ENCODE measurements around the gene CORO2B. TPM values are rescaled to one million over a fixed set of nuclear protein-coding genes. Genes with fewer than 3 reads are reported as not detected.

CORO2B gene
- total RNA-seq, 1 experiment from 2014 or later: 20.3 TPM

DNA sequence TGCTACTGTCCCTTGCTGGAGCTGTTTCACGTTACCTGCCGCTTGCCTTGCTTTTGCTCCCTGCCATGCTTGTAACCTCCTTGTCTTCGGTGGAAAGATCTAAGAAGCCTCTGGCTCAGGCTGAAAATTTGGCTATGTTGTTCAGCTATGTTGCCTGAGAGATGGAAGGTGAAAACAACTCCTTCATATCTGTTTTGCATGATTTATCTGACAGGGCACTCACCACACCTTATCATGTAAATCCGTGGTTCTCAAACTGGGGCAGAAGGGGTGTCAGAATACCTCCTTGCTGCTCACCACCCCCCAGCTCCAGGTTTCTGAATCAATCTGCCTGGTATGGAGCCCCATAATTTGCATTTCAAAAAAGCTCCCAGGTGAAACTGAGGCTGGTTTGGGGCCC, 6.5 kb upstream of the CORO2B start:
- DNase-seq (ENCODE audit: low read depth): no peak

DNA sequence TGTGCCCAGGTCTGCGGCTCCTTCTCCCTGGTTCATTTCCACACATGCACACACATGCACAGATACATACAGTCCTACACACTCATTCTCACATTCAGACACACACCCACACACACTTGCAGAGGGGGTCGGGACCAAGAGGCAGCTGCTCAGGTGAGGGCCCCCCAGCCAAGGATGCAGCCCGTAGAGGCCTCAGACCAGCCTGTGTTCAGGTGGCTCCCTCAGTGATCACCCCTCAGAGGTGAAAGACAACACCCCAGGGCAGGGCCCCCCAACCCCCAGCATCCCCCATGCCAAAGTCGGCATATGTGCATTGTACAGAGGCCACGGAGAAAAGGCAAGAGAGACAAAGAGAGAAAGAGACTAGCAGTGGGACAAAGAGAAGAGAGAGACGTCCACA, 5.9 kb upstream of the CORO2B start:
- no peak for DNase-seq (ENCODE audit: low read depth)

DNA sequence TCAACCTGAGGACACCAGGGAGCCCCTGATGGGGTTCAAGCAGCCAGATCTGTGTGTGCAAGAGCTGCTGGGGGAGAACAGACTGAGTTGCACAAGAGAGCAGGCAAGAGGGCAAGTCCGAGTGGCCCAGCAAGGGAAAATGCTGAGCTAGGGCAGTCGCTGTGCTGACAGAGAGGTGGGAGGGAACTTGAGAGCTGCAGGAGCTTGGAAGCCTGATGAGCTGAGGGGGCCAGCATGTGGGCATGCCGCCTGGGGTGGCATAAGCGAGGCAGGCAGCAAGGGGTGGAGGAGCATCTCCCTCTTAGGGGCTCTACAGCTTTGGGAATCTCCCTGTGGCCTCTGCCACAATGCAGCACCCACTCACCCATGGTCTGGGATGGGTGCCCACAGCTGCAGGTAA, 4.7 kb upstream of the CORO2B start:
- no peak for DNase-seq (ENCODE audit: low read depth)

DNA sequence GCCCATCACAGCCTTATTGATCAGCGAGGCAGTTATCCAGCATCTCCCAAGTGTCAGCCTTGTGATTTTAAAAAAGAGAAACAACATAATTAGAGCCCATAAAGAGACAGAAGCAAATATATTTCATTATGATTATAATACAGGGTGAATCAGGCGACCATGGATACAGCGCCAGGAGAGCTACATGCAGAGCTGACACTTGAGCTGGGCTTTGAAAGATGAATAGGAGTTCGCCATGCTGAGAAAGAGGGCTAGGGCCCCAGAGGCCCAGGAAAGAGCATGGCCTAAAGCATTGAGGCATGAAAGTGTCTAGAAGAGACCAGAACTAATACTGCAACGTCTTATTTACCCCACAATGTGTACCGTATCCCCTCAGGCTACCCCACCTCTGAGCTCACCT, 4.2 kb upstream of the CORO2B start:
- DNase-seq (ENCODE audit: low read depth): no peak

DNA sequence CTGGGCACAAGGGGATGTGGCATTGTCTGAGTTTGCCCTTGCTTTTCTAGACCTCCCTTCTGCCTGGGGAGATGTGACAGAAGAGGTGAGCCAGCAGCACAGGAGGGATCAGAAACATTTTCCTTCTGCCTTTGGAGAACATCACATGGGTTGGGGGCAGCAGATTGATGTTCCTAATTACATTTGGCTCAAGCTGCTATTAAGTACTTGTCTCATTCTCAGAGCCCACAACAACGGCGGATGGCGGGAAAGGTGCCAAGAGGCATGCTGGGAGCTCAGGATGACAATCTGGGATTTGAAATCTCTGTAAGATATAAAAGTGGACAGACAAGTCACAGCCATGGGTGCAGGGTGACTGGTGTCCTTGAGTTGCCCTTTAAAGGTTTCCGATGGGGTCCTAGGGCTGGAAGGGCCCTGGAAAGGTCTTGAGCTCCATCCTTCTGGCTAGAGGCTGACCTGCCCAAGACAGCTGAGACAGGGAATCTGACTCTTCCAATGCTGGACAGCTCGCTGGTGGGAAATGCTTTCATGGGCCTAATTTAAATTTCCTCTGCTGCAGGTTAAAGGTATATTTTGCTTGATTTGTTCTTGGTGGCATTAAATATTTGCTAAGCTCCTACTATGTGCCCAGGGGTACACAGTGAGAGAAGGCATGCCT, 2.4 kb upstream of the CORO2B start:
- no peak for DNase-seq (ENCODE audit: low read depth)

DNA sequence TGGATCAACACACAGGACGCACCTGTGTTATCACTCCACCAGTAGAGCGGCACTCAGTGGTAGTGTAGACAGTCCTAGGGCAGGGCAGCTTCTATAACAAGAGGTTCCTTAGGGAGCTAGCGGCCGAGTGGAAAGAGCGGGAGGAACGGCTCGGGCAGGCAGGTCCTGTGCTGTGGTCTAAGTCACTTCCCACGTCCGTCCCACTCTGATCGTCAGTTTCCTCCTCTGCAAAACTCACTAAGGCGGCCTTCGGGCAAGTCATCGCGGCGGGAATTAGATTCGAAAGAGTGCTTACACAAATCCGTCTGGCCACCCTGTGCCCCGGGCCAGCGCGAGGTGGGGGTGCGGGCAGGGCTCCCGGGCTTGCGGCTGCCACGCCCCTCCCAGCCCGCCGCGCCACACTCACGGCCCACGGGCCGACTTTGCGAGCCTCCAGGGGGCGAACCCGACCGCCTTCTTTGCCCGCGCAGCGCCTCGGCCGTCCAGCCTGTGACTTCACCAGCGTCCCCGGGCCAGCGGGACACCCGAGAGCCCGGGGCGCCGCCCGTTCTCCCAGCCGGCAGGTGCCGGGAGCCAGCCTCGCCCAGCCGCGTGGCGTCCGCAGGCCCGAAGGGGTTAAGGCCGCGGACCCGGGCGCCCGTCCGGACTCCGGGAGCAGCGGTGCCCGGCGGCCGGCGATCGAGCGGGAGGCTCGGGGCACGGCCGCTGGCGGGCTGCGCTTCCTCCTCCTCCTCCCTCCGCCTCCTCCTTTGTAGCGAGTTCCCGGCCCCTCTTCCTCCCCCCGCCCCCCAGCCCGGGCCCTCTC, 416 bp upstream of the CORO2B start:
- peak; percentile 60 for DNase-seq (ENCODE audit: low read depth)

DNA sequence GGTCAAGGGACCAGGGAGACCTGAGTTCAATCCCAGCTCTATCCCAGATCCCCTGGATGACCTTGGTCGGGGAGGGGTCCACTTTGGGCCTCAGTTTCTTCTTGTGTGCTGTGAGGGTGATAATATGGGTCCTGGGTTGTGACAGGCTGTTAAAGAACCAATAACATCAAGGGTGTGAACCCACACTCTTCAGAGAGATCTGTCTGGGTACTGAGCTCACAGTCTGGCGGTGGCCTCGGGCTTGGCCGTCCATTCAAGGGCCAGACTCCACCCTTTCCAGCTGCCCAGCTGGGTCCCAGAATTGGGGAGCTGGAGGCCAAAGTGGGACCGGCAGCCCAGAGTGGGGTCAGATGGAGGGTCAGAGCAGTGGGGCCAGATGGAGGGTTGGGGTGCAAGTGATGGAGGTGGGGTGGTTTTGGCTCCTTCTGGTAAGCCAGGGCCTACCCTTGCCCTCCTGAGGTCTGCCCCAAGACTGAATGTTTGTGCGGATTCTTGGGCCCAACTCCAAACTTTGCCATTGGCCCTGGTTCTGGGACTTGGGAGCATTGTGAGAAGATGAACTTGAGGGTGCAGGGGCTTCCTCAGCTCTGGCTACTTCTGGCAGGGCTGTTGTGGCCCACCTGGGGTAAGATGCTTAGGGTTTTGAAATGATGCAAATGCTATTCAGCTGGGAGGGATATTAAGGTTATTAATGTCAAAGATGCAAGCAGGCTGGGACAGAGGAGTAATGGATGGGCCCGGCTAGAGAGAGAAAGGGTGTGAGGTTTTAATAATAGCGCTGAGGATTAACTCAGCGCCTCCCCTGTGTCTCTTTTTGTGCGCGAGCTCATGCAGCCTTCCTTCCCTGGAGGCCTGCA, 1.5 kb downstream of the CORO2B start:
- no peak for DNase-seq (ENCODE audit: low read depth)

DNA sequence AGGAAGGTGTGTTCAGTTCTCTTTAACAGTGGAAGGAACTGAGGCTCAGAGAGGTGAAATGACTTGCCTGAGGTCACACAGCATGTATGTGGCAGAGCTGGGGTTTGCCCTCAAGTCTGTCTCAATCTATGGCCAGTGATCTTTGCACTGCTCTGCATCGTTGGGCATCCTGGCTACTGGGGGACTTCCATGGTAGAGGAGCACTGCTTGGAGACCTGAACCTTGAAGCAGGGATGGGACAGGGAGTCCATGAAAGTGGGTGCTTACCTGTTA, 2.0 kb downstream of the CORO2B start:
- DNase-seq (ENCODE audit: low read depth): no peak

DNA sequence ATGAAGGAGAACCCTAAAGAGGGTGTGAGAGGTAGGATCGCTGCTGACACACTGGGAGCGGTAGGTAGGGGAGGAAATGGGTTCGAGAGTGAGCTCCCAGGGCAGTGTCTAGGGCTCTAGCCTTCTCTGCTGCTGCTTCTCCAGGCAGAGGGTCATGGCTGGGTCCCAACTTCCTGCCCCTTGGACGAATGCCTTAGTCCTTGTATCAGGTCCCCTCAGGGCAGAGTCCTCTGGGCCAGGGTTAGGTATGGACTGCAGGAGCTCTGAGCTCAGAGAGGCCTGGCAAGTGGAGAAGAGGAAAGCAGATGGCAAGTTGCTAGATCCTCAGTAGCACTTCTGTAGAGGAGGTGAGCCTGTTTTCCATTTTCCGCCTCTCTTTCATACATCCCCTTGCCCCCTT, 2.9 kb downstream of the CORO2B start:
- no peak for DNase-seq (ENCODE audit: low read depth)

DNA sequence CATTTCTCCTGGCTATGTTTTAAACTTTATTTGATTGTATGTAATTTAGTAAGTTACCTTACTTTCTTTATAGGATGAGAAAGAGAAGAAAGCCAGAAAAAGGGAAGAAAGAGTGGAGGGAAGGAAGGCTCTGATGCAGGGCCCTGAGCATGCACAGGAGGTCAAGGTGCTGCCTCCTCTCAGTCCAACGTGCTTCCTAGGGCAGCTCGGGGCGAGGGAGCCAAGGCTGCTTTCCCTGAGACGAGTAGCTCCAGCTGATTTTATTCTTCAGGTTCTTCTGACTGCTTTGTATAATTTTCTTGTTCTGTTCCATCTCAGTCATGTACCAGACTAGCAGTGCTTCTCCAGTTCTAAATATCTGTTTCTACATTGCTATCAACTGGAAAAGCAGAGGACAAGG, 3.4 kb downstream of the CORO2B start:
- no peak for DNase-seq (ENCODE audit: low read depth)

DNA sequence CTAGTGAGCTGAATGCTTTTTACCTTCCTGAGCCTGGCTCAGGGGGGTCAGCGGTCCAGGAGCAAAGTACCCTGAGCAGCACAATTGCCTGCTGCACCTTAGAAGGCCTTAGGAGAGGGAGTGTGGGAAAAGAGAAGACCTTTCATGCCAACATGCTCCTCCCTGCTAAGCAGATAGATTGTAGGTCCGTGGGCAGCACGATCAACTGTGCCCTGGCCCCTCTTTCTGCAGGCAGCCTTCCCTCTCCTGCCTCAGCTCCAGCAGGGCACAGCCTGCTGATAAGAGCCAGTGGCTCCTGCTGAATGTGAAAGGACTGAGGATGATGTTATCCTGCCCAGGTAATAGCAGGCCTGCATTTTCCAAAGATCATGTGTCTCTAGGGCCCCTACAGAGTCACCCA, 4.1 kb downstream of the CORO2B start:
- no peak for DNase-seq (ENCODE audit: low read depth)

DNA sequence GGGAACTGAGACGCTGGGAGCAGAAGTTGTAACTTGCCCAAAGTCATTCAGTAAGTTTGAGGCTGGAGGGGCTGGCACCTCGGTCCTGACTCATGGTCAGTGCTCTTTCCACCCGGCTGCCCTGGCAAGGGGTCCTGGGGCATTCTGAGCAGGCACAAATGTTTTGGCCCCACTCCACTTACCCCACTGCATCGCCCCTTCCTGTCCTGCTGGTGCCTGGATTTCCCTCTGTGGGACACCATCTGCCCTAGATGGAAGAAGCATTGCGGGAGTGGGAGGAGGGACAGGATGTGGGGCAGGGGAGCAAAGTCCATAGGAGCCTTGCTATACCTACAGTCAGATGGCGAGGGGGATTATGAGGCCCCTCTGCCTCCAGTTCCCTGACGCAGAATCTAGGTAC, 4.5 kb downstream of the CORO2B start:
- no peak for DNase-seq (ENCODE audit: low read depth)

DNA sequence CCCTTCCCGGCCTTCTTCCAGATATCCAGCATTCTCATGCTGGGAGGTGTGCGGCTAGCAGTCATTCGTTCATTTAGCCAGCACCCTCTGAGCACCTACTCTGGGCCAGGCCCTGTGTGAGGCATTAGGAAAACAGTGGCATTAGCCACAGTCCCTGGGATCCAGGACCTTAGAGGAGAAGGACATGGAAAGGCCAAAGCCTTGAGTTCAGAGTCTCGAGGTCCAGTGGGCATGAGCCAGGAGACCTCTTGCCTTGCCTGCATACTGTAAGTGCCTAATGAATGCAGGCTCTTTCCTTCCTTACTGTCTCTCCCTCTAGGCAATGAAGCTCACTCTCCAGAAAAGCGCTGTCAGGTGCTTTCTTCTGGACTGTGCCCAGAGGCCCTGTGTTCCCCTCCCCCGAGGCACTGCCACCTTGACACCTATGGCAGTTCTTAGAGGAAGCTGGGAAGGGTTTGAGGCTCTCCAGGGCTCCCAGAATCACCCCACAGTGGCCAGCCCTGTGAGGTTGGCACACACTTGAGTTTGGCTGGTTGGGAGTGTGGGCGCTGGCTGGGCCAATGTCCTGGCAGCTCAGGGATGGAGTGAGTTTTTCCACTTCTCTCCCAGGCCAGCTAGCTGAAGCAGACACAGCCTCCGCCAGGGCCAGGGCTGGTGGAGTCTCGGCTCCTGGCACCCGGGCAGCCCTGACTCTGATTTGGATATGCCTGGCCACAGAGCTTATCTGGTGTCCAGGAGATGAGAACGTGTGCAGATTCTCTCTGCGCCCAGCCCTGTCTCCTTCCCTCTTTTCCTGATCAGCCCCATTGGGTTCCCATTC, 5.4 kb downstream of the CORO2B start:
- DNase-seq (ENCODE audit: low read depth): no peak

DNA sequence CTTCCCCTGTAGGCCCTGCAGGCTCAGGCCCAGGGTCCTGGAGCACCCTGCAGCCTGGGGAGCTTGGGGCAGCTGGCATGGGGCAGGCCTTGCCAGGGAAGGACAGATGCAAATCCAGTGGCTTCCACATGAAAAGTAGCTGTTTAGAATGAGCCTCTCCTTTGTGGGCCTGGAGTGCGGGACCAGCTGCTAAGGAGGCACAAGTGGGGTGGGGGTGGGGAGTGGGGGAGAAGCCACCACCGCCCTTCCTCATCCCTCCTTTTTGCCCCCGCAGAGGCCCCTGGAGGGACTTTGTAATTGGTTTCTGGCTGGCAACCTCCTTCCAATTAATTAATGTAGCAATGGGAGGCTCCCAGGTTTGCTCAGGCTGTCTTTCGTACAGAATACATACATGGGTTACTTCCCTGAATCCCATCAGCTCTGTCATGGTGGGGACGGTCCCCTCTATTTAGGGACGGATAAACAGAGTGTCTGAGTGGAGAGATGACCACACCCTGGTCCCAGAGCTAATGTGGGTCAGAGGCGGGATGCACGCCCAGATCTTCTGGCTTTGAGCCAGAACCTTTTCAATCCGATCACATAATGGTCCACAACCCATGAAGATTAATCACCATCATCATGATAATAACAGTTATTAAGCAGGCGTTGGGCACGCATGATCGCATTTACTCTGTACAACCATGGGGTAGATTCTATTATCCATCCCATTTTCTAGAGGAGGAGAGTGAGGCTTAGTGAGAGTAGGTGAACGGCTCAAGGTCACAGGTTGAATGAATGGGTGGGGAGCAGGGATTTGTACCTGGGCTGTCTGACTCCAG, 6.2 kb downstream of the CORO2B start:
- no peak for DNase-seq (ENCODE audit: low read depth)

DNA sequence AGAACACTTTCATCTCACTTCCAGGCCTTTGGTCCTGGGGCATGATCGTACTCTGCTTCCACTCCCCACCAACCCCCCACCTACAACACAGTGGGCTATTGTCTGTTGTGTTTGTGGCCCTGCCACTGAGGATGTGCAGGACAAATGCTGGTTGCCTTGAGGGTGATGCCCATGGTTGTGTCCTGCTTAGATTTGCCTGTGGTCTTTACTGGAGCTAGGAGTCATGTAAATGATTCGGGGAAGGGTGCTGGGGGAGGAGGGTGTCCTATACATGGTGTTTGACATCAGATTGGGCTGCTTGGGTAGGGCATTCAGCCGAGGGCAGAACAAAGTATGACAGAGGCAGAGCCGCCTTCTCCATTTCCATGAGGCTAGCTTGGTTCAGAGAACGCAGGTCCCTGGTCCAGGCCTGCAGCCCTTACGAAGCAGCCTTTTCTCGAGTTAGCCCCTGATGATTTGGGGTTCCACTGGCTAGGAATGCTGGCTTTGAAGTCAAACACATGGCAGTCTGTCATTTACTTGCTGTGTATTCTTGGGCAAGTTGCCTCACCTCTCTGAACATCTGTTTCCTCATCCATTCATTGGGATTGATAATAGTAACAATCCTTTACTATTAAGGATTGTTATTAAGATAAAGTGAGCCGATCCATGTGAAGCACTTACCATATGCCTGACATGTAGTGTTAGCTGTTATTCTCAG, 6.9 kb downstream of the CORO2B start:
- DNase-seq (ENCODE audit: low read depth): no peak

DNA sequence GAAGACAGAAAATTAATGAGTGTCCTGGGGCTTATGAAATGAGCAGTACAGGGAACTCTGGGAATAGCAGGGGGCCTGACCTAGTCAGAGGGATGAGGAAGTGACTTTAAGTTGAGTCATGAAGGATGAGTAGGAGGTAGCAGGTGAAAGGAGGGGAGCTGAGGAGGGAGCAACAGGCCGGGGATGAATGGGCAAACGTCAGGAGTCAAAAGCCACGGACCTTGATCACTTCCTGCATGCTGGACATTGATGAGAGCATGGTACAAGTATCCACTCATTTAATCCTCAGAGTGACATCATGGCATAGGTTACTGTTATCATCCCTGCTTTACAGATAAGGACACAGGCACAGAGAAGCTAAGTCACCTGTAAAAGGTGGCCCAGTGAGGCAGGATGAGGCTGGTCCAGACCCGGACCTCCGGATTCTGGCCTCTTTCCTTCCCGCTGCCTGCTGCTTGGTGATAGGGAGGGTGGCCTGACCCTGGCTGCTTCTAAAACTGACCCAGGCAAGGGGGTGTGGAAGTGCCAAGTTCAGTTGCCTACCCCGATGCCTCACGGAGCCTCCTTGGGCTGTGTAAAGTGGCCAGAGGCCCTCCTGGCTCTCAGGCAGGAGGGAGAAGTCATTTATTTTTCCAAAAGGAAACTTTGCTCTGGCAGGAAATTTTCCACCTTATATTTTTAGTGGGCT, 7.6 kb downstream of the CORO2B start:
- peak; percentile 98 for DNase-seq (ENCODE audit: low read depth)

DNA sequence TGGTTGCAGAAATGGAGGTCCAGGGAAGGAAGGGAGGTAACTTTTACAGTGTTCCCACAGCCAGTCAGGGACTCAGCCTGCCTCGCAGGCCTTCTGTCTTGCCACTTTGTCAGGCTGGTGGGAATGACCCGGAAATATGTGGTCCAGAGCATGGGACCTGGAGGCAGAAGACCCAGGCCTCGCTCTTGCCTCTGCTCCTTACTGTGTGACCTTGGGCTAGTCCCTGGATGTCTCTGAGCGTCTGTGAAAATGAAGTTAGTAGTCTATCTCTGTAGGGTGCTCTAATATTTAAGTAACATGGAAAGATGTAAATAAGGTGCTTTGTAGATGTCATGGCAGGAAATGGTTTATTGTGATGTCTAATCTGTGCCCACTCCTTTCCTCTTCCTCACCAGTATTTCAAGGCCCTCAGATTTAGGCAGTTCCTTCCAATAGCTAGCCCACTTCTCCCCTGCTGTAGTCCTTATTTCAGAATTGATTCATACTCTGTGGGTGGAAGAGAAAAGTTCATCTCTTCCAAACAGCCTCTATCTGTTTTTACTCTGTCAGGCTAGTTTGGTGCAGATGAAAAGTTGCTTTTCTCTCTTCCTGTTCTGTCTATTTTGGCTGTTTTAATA, 9.1 kb downstream of the CORO2B start:
- no peak for DNase-seq (ENCODE audit: low read depth)

DNA sequence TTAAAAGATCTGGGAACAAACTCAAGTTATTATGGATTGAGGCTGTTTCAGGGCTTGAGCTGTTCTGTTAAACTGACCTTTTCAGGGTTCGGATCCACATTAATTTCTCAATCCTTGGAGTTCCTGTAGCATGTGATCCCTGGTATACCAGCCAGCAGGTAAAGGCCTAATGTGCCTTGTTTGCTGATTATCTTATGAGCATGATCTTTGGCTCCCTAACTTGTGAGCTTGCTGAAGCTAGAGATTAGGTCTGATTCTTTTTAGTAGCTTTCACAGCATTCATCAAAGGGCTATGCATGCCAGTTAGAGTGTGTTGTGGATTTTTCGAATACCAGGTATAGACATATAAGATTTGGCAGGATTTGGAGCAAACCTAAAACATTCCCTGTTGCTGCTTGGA, 10.3 kb downstream of the CORO2B start:
- no peak for DNase-seq (ENCODE audit: low read depth)
